Retinal pigment epithelial cell (primary cell): ENCODE data around the gene CASKIN1.
A peak's percentile ranks its signal among the peaks of the same experiment; 100 is the strongest.

Experiments used
- DNase-seq: peaks from one replicate; pipeline ENCODE4 v3.0.0-alpha.2; 2010; ENCODE audit warnings: low read depth
- H3K4me3 ChIP-seq: 2 replicates; pipeline ENCODE4 v1.5.1; 2011; ENCODE audit warnings: mild to moderate bottlenecking, low read length, control low read depth, moderate library complexity
- TF ChIP-seq, protein P1 (sequence below): conservative IDR thresholded peaks from 2 replicates; pipeline ENCODE4 v1.5.1; 2011; ENCODE audit warnings: low read depth, low read length, control low read depth, inconsistent platforms

Gene CASKIN1

DNA sequence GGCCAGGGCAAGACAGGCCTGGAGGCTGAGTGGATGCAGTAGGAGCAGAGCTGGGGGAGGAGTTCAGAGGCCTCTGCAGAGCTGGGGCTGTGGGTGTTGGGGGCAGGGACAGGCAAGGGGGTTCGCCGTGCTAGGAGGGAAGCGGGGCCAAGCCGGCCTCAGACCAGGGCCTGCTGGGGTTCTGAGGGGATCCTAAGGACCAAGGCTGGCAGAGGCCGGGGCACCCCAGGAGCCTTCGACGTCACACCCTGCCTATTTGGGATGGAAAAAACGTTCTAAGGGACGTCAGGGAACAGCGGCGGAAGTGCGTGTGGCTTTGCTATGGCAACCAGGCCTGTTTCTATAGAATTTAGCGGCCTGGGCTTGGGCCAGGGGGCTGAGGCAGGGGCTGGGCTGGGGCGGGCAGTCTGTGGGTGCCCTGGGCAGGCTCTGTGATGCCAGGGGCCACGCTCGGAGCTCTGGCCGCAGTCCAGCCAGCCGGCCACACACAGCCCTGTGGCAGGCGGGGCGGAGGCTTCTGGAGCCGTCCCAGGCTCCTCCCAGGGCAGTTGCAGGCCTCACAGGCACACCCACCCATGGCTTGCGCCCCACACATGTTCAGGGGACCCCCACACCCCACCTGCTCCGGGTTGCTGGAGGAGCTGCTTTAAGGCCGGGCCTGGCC is 37.1 kb downstream of the CASKIN1 start:
- TF ChIP-seq, protein P1, sequence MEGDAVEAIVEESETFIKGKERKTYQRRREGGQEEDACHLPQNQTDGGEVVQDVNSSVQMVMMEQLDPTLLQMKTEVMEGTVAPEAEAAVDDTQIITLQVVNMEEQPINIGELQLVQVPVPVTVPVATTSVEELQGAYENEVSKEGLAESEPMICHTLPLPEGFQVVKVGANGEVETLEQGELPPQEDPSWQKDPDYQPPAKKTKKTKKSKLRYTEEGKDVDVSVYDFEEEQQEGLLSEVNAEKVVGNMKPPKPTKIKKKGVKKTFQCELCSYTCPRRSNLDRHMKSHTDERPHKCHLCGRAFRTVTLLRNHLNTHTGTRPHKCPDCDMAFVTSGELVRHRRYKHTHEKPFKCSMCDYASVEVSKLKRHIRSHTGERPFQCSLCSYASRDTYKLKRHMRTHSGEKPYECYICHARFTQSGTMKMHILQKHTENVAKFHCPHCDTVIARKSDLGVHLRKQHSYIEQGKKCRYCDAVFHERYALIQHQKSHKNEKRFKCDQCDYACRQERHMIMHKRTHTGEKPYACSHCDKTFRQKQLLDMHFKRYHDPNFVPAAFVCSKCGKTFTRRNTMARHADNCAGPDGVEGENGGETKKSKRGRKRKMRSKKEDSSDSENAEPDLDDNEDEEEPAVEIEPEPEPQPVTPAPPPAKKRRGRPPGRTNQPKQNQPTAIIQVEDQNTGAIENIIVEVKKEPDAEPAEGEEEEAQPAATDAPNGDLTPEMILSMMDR, result no peak
- H3K4me3 ChIP-seq, result no peak overlapping the region
- DNase-seq, result no peak

DNA sequence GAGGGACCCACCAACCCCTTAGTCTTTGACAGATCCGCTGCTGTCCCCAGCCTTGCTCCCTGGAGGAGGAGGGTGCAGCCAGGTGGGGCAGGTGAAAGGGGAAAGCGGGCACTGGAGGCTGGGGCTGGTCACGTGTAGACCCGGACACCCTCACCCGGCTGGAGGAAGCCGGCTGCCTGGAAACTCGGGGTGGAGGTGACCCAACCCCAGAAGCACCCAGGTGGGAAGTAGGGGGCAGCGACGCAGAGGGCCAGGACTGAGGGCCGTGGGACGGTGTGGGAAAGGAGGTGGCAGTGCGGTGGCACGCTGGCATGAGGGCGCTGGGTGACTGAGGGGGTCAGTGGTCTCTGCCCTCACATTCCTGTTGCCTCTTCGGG is 38.2 kb downstream of the CASKIN1 start:
- no peak for DNase-seq
- H3K4me3 ChIP-seq, result no peak overlapping the region
- TF ChIP-seq, protein P1, result no peak

DNA sequence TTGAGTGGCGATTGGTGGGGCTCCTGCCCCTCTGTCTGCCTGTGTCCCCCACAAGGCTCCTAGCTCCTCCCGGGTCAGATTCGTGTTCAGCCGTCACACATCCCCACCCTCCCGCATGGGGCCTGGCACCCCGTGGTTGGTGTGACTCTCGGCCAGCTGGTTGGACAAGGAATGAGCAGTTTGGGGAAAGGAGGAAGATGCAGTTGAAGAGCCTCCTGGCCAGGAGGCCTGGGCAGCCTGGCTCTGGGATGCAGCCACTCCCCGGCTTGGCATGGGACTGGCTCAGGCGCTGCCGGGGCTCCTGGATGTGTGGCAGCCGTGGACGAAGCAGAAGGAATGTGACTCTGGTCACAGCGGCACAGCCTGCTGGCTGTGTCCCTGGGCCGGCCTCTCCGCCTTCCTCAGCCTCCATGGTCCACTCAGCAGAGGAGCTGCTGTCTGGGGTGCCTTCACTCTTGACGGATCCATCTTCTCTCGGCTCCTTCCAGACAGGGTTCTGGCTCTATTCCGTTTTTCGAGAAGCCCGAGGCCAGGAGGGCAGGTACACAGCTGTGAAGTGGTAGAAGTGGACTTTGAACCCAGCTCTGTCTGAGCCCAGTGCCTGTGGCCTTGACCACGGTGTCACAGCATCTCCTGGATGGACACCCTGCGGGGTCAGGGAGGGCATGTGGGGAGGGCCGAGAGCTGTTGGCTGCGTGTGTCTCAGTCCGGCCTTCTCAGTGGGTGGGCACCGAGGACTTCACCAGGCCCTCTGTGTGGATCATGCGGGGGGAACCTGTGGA is 38.7 kb downstream of the CASKIN1 start:
- no peak for DNase-seq
- TF ChIP-seq, protein P1, result no peak
- H3K4me3 ChIP-seq, result no peak overlapping the region

DNA sequence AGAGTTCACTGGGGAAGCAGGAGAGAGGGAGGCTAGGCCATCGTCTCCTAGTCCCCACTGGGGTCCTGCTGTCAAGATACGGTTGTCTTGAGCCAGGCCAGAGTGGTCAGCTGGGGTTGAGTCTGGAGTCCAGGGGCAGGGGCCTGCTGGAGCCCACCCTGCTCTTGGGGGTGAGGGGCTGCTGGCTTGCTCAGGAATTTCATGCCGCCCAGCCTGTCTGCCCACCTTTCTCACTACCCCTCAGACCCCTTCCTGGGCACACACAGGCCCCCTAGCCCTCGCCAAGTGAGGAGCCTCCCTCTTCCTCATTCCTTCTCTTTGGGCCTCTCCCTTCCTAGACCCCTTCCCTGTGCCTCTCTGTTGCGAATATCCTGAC is 39.6 kb downstream of the CASKIN1 start:
- TF ChIP-seq, protein P1, result no peak
- H3K4me3 ChIP-seq, result peak overlapping the region; percentile 91
- DNase-seq, result no peak

DNA sequence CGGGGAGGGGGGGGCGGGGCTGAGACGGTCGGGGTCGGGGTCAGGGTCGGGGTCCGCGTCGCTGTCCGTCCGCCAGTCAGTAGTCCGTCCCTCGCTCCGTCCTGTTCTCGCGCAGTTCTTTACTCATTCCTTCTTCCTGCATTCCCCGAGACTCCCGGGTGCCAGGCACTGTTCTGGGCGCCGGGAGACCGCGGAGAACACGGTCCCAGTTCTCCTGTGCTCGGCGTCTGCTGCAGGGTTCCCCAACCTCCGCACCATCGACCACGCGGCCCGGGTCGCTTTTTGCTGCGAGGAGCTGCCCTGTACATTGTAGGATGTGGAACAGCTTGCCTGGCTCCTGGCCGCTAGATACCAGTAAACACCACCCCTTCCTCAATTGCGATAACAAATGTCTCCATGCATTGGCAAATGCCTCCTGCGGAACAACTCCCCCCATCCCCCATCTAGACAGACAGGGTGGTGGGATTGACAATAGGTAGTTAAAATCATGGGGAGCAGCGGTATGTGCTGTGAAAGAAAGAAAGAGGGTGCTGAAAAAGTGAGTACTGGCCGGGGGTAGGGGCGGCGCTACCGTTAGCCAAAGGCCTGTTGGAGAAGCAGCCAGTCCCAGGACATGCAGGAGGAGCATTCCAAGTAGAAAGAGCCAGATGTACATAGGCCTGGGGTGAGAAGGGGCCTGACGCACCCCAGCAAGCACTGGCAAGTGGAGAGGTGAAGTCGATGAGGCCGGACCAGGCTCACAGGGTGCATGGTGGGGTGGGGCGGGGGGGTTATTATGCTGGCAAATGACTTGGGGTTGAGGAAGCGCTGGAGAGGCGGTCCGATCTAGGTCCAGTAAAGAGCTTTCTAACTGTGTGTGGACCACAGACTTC is 40.2 kb downstream of the CASKIN1 start:
- H3K4me3 ChIP-seq, result peak overlapping the region; percentile 91
- TF ChIP-seq, protein P1, result no peak
- no peak for DNase-seq

DNA sequence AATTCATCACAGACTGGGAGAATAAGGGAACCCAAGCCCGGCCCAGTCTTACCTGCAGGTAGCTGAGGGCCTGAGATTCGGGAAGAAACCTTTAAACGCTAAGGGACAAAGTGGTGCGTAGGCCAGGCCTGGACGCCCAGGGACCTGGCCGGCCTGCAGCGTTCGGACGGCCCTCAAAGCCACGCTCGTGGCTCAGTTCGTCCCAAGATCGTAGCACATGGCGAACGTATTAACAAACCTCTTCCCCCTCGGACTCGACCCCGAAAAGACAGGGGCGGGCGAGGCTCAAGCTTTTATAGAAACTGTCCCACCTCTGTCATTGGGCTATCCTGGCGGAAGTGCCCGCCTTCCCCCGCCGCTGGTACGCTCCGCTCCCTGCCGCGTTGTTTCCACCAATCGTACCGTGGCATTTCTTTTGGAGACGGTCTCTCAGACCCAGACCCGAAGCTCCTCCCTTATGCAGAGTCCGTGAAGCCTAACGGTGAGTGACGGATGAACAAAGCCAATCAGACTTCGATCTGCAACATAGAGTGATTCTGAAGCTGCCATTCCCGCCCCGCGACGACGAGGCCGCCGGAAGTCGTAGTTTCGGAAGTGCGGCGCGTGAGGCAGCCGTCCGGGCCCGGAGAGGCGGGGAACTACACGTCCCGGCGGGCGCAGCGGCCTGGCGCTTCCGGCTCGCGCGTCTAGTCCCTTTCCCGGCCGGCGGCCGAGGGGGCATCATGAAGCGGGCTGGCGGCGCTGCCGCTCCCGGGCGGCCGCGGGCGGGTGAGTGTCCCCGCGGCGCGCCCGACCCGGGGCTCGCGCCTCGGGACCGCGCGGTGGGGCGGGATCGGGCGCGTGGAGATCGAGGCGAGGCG is 41.1 kb downstream of the CASKIN1 start, which contains the start of gene TRAF7:
Gene TRAF7 (plus strand): TSS at position 692 of the 860 bp plus-strand sequence. CDS start 8,139 bp downstream, outside the sequence.
- peak; percentile 100 for DNase-seq
- peak within 1 kb of the TSS; percentile 91 for H3K4me3 ChIP-seq
- TF ChIP-seq, protein P1, result no peak
